B cell (primary cell): ENCODE measurements around the gene CTDSP2.

Experiments
- EZH2 ChIP-seq: IDR thresholded peaks from 2 replicates; pipeline ENCODE4 v1.6.1; 2012; ENCODE audit warnings: borderline replicate concordance, low read depth, mild to moderate bottlenecking, moderate library complexity, low read length; ENCODE audit not compliant: insufficient read depth, poor library complexity, severe bottlenecking
- TF ChIP-seq, protein P1 (sequence below): fragments of 200-600 bp; IDR thresholded peaks from one replicate; pipeline ENCODE4 v1.8.0; 2022; ENCODE audit warnings: antibody characterized with exemption, mild to moderate bottlenecking

GRCh38 chr12:57796996-57797395, 49.5 kb downstream of the CTDSP2 start:
- TF ChIP-seq, protein P1, sequence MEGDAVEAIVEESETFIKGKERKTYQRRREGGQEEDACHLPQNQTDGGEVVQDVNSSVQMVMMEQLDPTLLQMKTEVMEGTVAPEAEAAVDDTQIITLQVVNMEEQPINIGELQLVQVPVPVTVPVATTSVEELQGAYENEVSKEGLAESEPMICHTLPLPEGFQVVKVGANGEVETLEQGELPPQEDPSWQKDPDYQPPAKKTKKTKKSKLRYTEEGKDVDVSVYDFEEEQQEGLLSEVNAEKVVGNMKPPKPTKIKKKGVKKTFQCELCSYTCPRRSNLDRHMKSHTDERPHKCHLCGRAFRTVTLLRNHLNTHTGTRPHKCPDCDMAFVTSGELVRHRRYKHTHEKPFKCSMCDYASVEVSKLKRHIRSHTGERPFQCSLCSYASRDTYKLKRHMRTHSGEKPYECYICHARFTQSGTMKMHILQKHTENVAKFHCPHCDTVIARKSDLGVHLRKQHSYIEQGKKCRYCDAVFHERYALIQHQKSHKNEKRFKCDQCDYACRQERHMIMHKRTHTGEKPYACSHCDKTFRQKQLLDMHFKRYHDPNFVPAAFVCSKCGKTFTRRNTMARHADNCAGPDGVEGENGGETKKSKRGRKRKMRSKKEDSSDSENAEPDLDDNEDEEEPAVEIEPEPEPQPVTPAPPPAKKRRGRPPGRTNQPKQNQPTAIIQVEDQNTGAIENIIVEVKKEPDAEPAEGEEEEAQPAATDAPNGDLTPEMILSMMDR: no peak
- no peak for TF ChIP-seq EZH2
